Left hindlimb (tissue), 1 donor: ENCODE results near the gene RNF19B.
"Not testable (repeated sequence)": the region's sequence is repeated elsewhere in the genome, so short reads cannot be mapped to it uniquely, and the experiment has no call there.

Experiments used
- DNase-seq: peaks from one replicate; pipeline ENCODE4 v3.0.0-alpha.2; 2018

RNF19B gene

GRCh38 chr1:32992489-32993323 lies 28.1 kb upstream of the RNF19B start:
- peak; percentile 83 for DNase-seq

- no peak for DNase-seq
Measured at GRCh38 chr1:32991819-32992488, 27.3 kb upstream of the RNF19B start.

- no peak for DNase-seq
Measured at GRCh38 chr1:32991386-32991785, 26.8 kb upstream of the RNF19B start.

- DNase-seq, result no peak
Measured at GRCh38 chr1:32990887-32991286, 26.3 kb upstream of the RNF19B start.

GRCh38 chr1:32989160-32990050 lies 24.8 kb upstream of the RNF19B start:
- peak; percentile 64 for DNase-seq

GRCh38 chr1:32988665-32989064 lies 24.1 kb upstream of the RNF19B start:
- no peak for DNase-seq

GRCh38 chr1:32985226-32985625 lies 20.6 kb upstream of the RNF19B start:
- DNase-seq, result no peak

- no peak for DNase-seq
Measured at GRCh38 chr1:32984455-32985171, 20.0 kb upstream of the RNF19B start.

GRCh38 chr1:32984090-32984454 lies 19.5 kb upstream of the RNF19B start:
- no peak for DNase-seq

GRCh38 chr1:32983020-32983419 lies 18.4 kb upstream of the RNF19B start:
- no peak for DNase-seq

- DNase-seq, result peak; percentile 44
Measured at GRCh38 chr1:32981003-32981901, 16.6 kb upstream of the RNF19B start.

GRCh38 chr1:32980080-32980479 lies 15.5 kb upstream of the RNF19B start:
- no peak for DNase-seq

- no peak for DNase-seq
Measured at GRCh38 chr1:32978854-32979253, 14.2 kb upstream of the RNF19B start.

- no peak for DNase-seq
Measured at GRCh38 chr1:32977546-32978087, 13.0 kb upstream of the RNF19B start.

- DNase-seq, result not testable (repeated sequence)
Measured at GRCh38 chr1:32975055-32975454, 10.4 kb upstream of the RNF19B start.

- DNase-seq, result not testable (repeated sequence)
Measured at GRCh38 chr1:32973458-32973857, 8.8 kb upstream of the RNF19B start.

GRCh38 chr1:32972814-32973428 lies 8.3 kb upstream of the RNF19B start:
- DNase-seq, result peak; percentile 77

- no peak for DNase-seq
Measured at GRCh38 chr1:32971576-32971975, 7.0 kb upstream of the RNF19B start.

GRCh38 chr1:32971156-32971555 lies 6.5 kb upstream of the RNF19B start:
- no peak for DNase-seq

- no peak for DNase-seq
Measured at GRCh38 chr1:32969566-32969965, 5.0 kb upstream of the RNF19B start.
